Measurements from ENCODE around the gene NT5C2. TPM values are rescaled to one million over a fixed set of nuclear protein-coding genes. Genes with fewer than 3 reads are reported as not detected.

NT5C2 gene
- total RNA-seq, 1 experiment from 2014 or later, result 76.1 TPM

- TF ChIP-seq ZNF532 (CRISPR knock-in tag; IDR thresholded peaks at IDR 0.05; ENCODE audit: borderline replicate concordance) (no peak), ZMAT4 (CRISPR knock-in tag; IDR thresholded peaks at IDR 0.05) (no peak), USF2 (CRISPR knock-in tag; IDR thresholded peaks at IDR 0.05) (no peak), FOXP1 (CRISPR knock-in tag; IDR thresholded peaks at IDR 0.05; ENCODE audit: borderline replicate concordance) (no peak), IRF1 (CRISPR knock-in tag; IDR thresholded peaks at IDR 0.05) (no peak), FOXP4 (CRISPR knock-in tag; IDR thresholded peaks at IDR 0.05) (no peak), ZBTB43 (CRISPR knock-in tag; IDR thresholded peaks at IDR 0.05) (no peak)
- Mint-ChIP-seq H3K36me3 (peaks cover 12% of the 10 kb centered on the region), H3K27ac (peak overlapping the region; percentile 62), H3K27me3 (ENCODE audit: low read depth) (no peaks in the 10 kb centered on the region), H3K4me3 (no peak overlapping the region; the same call in 1 of the 2 replicates), H3K4me1 (peaks cover 28% of the 10 kb centered on the region), H3K9me3 (no peaks in the 10 kb centered on the region)
- ChIA-PET CTCF (interaction anchor here (0.5 to 4.0 kb wide), 5 partner anchors 38 to 89 kb away, joined by 3 to 21 read pairs (median 4); no protein-coding TSS in a partner anchor), POLR2A (interaction anchor here (0.9 kb wide), 1 partner anchor 89 kb away, joined by 4 read pairs; no protein-coding TSS in a partner anchor)
- no peak for ATAC-seq
- no peak for DNase-seq (ENCODE audit: low spot score)
Observed at GRCh38 chr10:103154521-103155299, 38.4 kb downstream of the NT5C2 start.

- H3K27me3 Mint-ChIP-seq (ENCODE audit: low read depth), result no peaks in the 10 kb centered on the region
- DNase-seq (ENCODE audit: low spot score) (no peak), ATAC-seq (peak; percentile 74)
- POLR2A ChIA-PET, result no interaction called here
- CTCF ChIA-PET, result interaction anchor here (0.5 to 4.0 kb wide), 5 partner anchors 39 to 91 kb away, joined by 3 to 21 read pairs (median 4); no protein-coding TSS in a partner anchor
- peaks cover 12% of the 10 kb centered on the region for H3K36me3 Mint-ChIP-seq
- H3K4me1 Mint-ChIP-seq, result peaks cover 28% of the 10 kb centered on the region
- H3K27ac Mint-ChIP-seq, result peak overlapping the region; percentile 99
- H3K4me3 Mint-ChIP-seq, result peak overlapping the region; percentile 31; the same call in 1 of the 2 replicates
- no peaks in the 10 kb centered on the region for H3K9me3 Mint-ChIP-seq
- TF ChIP-seq ZMAT4 (CRISPR knock-in tag; IDR thresholded peaks at IDR 0.05) (no peak), SMAD4 (CRISPR knock-in tag; IDR thresholded peaks at IDR 0.05) (no peak), HMGA2 (CRISPR knock-in tag; IDR thresholded peaks at IDR 0.05) (no peak), TCF7 (CRISPR knock-in tag; IDR thresholded peaks at IDR 0.05; ENCODE audit: low read depth) (no peak), NR1H2 (CRISPR knock-in tag; IDR thresholded peaks at IDR 0.05) (no peak), NFYB (CRISPR knock-in tag; conservative IDR thresholded peaks at IDR 0.05; ENCODE audit: low read depth) (no peak), E2F1 (CRISPR knock-in tag; IDR thresholded peaks at IDR 0.05) (no peak), ZNF281 (CRISPR knock-in tag; IDR thresholded peaks at IDR 0.05) (no peak), RORB (CRISPR knock-in tag; IDR thresholded peaks at IDR 0.05) (no peak), ZNF121 (CRISPR knock-in tag; IDR thresholded peaks at IDR 0.05) (no peak)
Observed at GRCh38 chr10:103153302-103154197, 39.5 kb downstream of the NT5C2 start.
